GM13976 (cell line): ENCODE results near the gene TGFB2.
A peak's percentile ranks its signal among the peaks of the same experiment; 100 is the strongest.

Experiments used
- DNase-seq: peaks from one replicate; pipeline ENCODE4 v3.0.0; 2012; ENCODE audit warnings: low spot score
- CTCF ChIP-seq: IDR thresholded peaks from 2 replicates; pipeline ENCODE4 v1.5.1; 2012; ENCODE audit warnings: borderline replicate concordance, mild to moderate bottlenecking; ENCODE audit not compliant: insufficient read depth; ENCODE audit errors: extremely low read depth, missing control alignments, control extremely low read depth
- in situ Hi-C: fragments of 300-500 bp; cut with MboI; formaldehyde crosslinking; loops from one replicate; pipeline ENCODE4 v1.12.0; 2022; ENCODE audit warnings: low sequenced_read_pairs, mixed read lengths, inconsistent platforms; ENCODE audit not compliant: unreplicated experiment

TGFB2 gene

GRCh38 chr1:218353656-218354055 is 8.5 kb downstream of the TGFB2 start:
- in situ Hi-C loops = no loop called here
- no peak for DNase-seq
- no peak for TF ChIP-seq CTCF

- in situ Hi-C loops = no loop called here
- no peak for TF ChIP-seq CTCF
- DNase-seq = no peak
Observed at GRCh38 chr1:218355278-218355677, 10.1 kb downstream of the TGFB2 start.

- in situ Hi-C loops = no loop called here
- TF ChIP-seq CTCF = no peak
- no peak for DNase-seq
Observed at GRCh38 chr1:218357211-218357892, 12.2 kb downstream of the TGFB2 start.

GRCh38 chr1:218357893-218358232 is 12.7 kb downstream of the TGFB2 start:
- in situ Hi-C loops = no loop called here

GRCh38 chr1:218361298-218362065 is 16.3 kb downstream of the TGFB2 start:
- peak; percentile 11 for TF ChIP-seq CTCF
- no peak for DNase-seq
- in situ Hi-C loops = no loop called here

More at GRCh38 chr1:218357893-218358232, 12.7 kb downstream of the TGFB2 start:
- no peak for DNase-seq
- TF ChIP-seq CTCF = no peak

GRCh38 chr1:218362418-218363076 is 17.4 kb downstream of the TGFB2 start:
- in situ Hi-C loops = no loop called here
- no peak for TF ChIP-seq CTCF
- no peak for DNase-seq
